ENCODE results near the gene TDRD3.

DNA sequence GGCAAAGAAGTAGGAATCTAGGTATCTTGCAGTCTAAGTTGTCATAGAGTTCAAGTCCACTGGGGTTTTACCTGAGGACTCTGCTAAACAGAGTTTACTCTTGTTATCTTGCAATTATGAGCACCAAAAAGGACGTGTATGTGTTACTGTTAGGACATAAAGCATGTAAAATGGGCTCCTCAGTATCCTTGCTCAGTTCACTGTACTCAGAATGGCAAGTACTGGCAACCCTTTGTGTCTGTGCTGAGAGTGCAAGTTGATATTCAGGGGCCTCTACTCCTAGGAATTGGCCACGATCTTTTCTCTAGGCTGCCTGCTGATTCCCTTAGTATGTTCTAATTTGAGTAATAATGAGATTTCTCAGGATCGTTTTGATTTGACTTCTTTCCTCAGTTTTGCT, 13.3 kb downstream of the TDRD3 start:
- TF ChIP-seq, protein P1, sequence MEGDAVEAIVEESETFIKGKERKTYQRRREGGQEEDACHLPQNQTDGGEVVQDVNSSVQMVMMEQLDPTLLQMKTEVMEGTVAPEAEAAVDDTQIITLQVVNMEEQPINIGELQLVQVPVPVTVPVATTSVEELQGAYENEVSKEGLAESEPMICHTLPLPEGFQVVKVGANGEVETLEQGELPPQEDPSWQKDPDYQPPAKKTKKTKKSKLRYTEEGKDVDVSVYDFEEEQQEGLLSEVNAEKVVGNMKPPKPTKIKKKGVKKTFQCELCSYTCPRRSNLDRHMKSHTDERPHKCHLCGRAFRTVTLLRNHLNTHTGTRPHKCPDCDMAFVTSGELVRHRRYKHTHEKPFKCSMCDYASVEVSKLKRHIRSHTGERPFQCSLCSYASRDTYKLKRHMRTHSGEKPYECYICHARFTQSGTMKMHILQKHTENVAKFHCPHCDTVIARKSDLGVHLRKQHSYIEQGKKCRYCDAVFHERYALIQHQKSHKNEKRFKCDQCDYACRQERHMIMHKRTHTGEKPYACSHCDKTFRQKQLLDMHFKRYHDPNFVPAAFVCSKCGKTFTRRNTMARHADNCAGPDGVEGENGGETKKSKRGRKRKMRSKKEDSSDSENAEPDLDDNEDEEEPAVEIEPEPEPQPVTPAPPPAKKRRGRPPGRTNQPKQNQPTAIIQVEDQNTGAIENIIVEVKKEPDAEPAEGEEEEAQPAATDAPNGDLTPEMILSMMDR (IDR thresholded peaks at IDR 0.05), result no peak
- no peak for TF ChIP-seq EZH2 (IDR thresholded peaks at IDR 0.05; ENCODE audit: borderline replicate concordance, insufficient read depth, low read depth, low read length, poor library complexity, severe bottlenecking)

Measured in B cell (primary cell).